ENCODE results near the gene NLRC5. TPM values are rescaled to one million over a fixed set of nuclear protein-coding genes. Genes with fewer than 3 reads are reported as not detected.
A peak's percentile ranks its signal among the peaks of the same experiment; 100 is the strongest.

NLRC5 gene
- total RNA-seq, 1 donor from 2014 or later, result 1.5 TPM

GRCh38 chr16:56977823-56978430 lies 11.4 kb upstream of the NLRC5 start:
- H3K4me1 Mint-ChIP-seq (ENCODE audit: low read depth, unreplicated experiment), result peaks cover 4% of the 10 kb centered on the region
- H3K4me3 Mint-ChIP-seq (ENCODE audit: unreplicated experiment), result no peak overlapping the region
- no peak overlapping the region for H3K27ac Mint-ChIP-seq (ENCODE audit: unreplicated experiment)
- H3K27me3 Mint-ChIP-seq (ENCODE audit: unreplicated experiment), result peaks cover 6% of the 10 kb centered on the region
- no peak for TF ChIP-seq CTCF (IDR thresholded peaks at IDR 0.05; ENCODE audit: partially characterized antibody, unreplicated experiment)
- peaks cover 4% of the 10 kb centered on the region for H3K9me3 Mint-ChIP-seq (ENCODE audit: unreplicated experiment)
- H3K36me3 Mint-ChIP-seq (ENCODE audit: unreplicated experiment), result peaks cover 4% of the 10 kb centered on the region
- no peak for DNase-seq

DNA sequence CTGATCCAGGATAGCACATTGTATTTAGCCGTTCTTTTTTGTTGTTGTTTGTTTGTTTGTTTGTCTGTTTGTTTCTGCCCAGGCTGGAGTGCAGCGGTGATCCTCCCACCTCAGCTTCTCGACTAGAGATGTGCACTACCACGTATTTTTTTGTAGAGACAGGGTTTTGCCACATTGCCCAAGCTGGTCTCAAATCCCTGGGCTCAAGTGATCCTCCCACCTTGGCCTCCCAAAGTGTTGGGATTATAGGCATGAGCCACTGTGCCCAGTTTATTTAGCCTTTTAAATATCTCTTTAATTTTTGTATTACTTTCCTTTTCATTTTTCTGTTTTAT lies 9.2 kb upstream of the NLRC5 start:
- no peak for TF ChIP-seq CTCF (IDR thresholded peaks at IDR 0.05; ENCODE audit: partially characterized antibody, unreplicated experiment)
- Mint-ChIP-seq H3K27me3 (ENCODE audit: unreplicated experiment) (peaks cover 3% of the 10 kb centered on the region), H3K4me3 (ENCODE audit: unreplicated experiment) (no peak overlapping the region), H3K4me1 (ENCODE audit: low read depth, unreplicated experiment) (peaks cover 6% of the 10 kb centered on the region), H3K27ac (ENCODE audit: unreplicated experiment) (no peak overlapping the region), H3K9me3 (ENCODE audit: unreplicated experiment) (no peaks in the 10 kb centered on the region), H3K36me3 (ENCODE audit: unreplicated experiment) (peaks cover 4% of the 10 kb centered on the region)
- DNase-seq, result no peak

DNA sequence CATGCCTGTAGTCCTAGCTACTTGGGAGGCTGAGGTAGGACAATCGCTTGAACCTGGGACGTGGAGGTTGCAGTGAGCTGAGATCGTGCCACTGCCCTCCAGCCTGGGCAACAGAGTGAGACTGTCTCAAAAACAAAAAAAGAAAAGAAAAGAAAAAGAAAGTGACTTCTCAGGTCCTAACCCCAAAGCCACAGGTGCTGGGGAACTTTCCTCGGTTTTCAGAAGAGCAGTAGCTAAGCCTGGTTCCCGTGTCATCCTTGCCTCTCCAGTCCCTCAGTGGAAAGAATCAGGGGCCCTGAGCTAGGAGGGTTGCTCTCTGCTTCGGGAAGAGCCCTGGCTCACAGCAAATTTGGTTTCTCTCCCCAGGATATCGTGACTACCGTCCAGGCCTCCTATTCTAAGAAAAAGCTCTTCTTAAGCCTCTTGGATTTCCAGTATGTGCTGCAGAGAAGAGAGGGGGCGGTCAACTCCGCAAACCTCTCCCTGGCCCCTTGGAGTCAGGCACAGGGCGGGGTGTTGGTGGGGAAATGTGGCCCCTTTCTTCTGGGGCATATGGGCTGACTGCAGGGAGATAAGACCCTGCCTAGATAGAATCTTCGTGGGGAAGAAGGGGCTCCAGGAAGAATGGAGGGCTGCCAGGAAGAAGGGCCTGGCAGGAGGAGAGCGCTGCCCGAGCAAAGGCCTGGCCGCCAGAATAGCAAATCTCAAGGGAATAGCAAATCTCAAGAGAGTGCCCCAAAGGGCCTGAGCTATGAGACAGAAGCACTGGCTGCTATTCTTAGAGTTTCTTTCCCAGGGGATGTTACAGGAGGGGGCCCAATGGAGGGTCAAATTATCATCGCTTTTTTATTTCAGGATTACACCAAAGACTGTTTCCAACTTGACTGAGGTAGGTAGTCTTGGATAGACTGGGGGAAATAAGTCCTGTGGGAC lies 8.3 kb upstream of the NLRC5 start:
- Mint-ChIP-seq H3K36me3 (ENCODE audit: unreplicated experiment) (peaks cover 4% of the 10 kb centered on the region), H3K27me3 (ENCODE audit: unreplicated experiment) (peaks cover 2% of the 10 kb centered on the region), H3K4me1 (ENCODE audit: low read depth, unreplicated experiment) (peaks cover 6% of the 10 kb centered on the region), H3K4me3 (ENCODE audit: unreplicated experiment) (no peak overlapping the region), H3K9me3 (ENCODE audit: unreplicated experiment) (no peaks in the 10 kb centered on the region), H3K27ac (ENCODE audit: unreplicated experiment) (no peak overlapping the region)
- no peak for TF ChIP-seq CTCF (IDR thresholded peaks at IDR 0.05; ENCODE audit: partially characterized antibody, unreplicated experiment)
- DNase-seq, result no peak

GRCh38 chr16:56981729-56982271 lies 7.6 kb upstream of the NLRC5 start:
- TF ChIP-seq CTCF (IDR thresholded peaks at IDR 0.05; ENCODE audit: partially characterized antibody, unreplicated experiment), result no peak
- H3K4me1 Mint-ChIP-seq (ENCODE audit: low read depth, unreplicated experiment), result peaks cover 6% of the 10 kb centered on the region
- DNase-seq, result no peak
- no peak overlapping the region for H3K27ac Mint-ChIP-seq (ENCODE audit: unreplicated experiment)
- peaks cover 2% of the 10 kb centered on the region for H3K27me3 Mint-ChIP-seq (ENCODE audit: unreplicated experiment)
- H3K36me3 Mint-ChIP-seq (ENCODE audit: unreplicated experiment), result no peaks in the 10 kb centered on the region
- no peaks in the 10 kb centered on the region for H3K9me3 Mint-ChIP-seq (ENCODE audit: unreplicated experiment)
- H3K4me3 Mint-ChIP-seq (ENCODE audit: unreplicated experiment), result no peak overlapping the region

GRCh38 chr16:56982695-56983094 lies 6.7 kb upstream of the NLRC5 start:
- DNase-seq, result no peak
- Mint-ChIP-seq H3K4me1 (ENCODE audit: low read depth, unreplicated experiment) (peaks cover 6% of the 10 kb centered on the region), H3K27me3 (ENCODE audit: unreplicated experiment) (no peaks in the 10 kb centered on the region), H3K36me3 (ENCODE audit: unreplicated experiment) (no peaks in the 10 kb centered on the region), H3K27ac (ENCODE audit: unreplicated experiment) (peak overlapping the region; percentile 38), H3K4me3 (ENCODE audit: unreplicated experiment) (no peak overlapping the region), H3K9me3 (ENCODE audit: unreplicated experiment) (peaks cover 2% of the 10 kb centered on the region)
- TF ChIP-seq CTCF (IDR thresholded peaks at IDR 0.05; ENCODE audit: partially characterized antibody, unreplicated experiment), result no peak
